Stimulated activated naive B cell treated with anti-CD40 and anti-IgM and Interleukin-4, amounts not matched to agents 10 μg/mL and 1 μg/mL and 100 μg/mL, for 72 hours (primary cell): ENCODE measurements around the gene GPR25.

Experiments used
- ATAC-seq, 2 donors: fragments of 150-1000 bp; cut with Tn5 transposase; replicated peaks; 2 replicates each; pipeline ENCODE4 v1.10.0; 2021; ENCODE audit warnings: moderate library complexity in 1 of 2
- DNase-seq: peaks from one replicate; pipeline ENCODE4 v3.0.0; 2021
- H3K27ac Mint-ChIP-seq: one replicate; pipeline ENCODE4 v1.8.0; 2022; ENCODE audit warnings: mild to moderate bottlenecking, mixed read lengths
- H3K27me3 Mint-ChIP-seq, 2 donors: one replicate each; pipeline ENCODE4 v1.8.0; 2022; ENCODE audit warnings: mixed read lengths in 2 of 2
- H3K36me3 Mint-ChIP-seq, 2 donors: one replicate each; pipeline ENCODE4 v1.8.0; 2022; ENCODE audit warnings: mixed read lengths in 2 of 2, mild to moderate bottlenecking in 1 of 2
- H3K4me1 Mint-ChIP-seq, 2 donors: one replicate each; pipeline ENCODE4 v1.8.0; 2022; ENCODE audit warnings: mixed read lengths in 2 of 2, mild to moderate bottlenecking in 1 of 2
- H3K4me3 Mint-ChIP-seq, 2 donors: one replicate each; pipeline ENCODE4 v1.8.0; 2022; ENCODE audit warnings: mild to moderate bottlenecking in 2 of 2, mixed read lengths in 2 of 2, moderate library complexity in 1 of 2
- H3K9me3 Mint-ChIP-seq, 2 donors: one replicate each; pipeline ENCODE4 v1.8.0; 2022; ENCODE audit warnings: mixed read lengths in 2 of 2, mild to moderate bottlenecking in 1 of 2

The GPR25 gene

DNA sequence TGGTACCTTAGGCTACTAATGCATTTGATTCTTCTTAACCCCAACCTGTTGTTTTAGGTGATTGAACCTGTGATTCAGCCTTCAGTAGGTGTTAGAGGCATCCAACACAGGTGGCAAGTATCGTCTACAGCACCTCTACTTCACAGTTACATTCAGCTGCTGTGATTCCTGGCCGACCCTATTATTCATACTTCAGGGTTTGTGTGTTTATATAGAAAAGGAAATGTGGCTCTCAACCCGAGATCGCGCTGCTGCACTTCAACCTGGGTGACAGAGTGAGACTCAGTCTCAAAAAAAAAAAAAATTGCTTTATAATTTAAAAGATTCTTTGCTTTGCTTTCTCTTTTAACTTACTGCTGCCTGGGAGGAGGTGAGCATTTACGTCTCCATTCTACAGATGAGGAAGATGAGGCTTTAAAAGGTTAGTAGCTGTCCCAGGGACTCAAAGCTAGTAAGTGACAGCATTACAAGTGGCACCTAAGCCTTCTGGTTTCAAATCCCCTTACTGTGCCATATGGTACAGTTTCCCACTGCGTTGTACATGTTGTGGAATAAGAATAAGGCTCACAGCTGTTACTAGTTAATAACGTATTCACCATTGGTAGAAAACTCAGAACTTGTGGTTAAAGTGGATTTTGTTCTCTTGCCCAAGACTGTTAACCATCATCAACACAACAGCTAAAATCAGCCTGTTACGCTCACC is 9.9 kb upstream of the GPR25 start:
- no peak overlapping the region for H3K4me3 Mint-ChIP-seq
- H3K9me3 Mint-ChIP-seq = no peaks in the 10 kb centered on the region
- peaks cover 0 to 7% of the 10 kb centered on the region in 2 donors for H3K27me3 Mint-ChIP-seq
- H3K4me1 Mint-ChIP-seq = peaks cover 18 to 20% of the 10 kb centered on the region in 2 donors
- no peak for ATAC-seq
- no peak overlapping the region for H3K27ac Mint-ChIP-seq
- DNase-seq = no peak
- no peaks in the 10 kb centered on the region for H3K36me3 Mint-ChIP-seq

DNA sequence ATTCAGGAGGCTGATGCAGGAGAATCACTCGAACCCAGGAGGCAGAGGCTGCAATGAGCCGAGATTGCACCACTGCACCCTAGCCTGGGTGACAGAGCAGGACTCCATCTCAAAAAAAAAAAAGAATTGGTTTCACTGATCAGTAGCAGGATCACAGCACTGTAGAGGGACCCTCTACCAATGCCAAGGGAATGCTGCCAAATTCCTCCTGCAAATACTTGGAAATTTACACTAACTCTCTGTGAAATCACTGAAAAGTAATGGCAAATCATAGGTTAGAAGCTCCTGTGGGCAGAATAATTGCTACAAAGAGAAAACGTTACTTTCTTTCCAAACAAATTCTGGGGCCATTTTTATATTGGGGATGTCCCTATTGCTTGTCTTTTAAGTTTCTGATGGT is 6.7 kb upstream of the GPR25 start:
- peaks cover 27 to 29% of the 10 kb centered on the region in 2 donors for H3K4me1 Mint-ChIP-seq

DNA sequence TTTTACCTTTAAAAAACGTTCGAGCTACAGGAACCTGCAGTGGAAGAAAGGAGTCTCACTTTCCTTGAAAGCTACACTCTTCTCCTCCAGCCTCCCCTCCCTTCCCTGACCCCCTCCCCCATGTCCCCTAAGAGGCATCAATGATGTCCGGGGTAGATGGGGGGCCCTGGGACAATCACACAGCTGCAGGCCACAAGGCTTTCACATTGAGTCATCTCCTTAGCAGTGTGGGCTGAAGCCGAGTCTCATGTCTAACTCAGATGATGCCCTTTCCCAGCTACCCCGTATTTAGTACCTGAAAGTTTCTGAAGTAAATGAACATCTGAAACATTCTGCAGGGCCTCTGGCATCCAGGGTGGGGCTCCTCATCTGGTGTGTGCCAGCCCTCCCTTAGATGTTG is 6.3 kb upstream of the GPR25 start:
- Mint-ChIP-seq H3K27me3 (peaks cover 0 to 17% of the 10 kb centered on the region in 2 donors), H3K4me3 (no peak overlapping the region), H3K36me3 (no peaks in the 10 kb centered on the region), H3K27ac (no peak overlapping the region), H3K4me1 (peaks cover 27 to 29% of the 10 kb centered on the region in 2 donors), H3K9me3 (no peaks in the 10 kb centered on the region)
- peak; percentile 71 for DNase-seq
- peak; percentile 88 to 91 for ATAC-seq

More for the DNA sequence above, 6.7 kb upstream of the GPR25 start:
- no peaks in the 10 kb centered on the region for H3K36me3 Mint-ChIP-seq
- no peak overlapping the region for H3K27ac Mint-ChIP-seq
- ATAC-seq = no peak
- DNase-seq = no peak
- H3K27me3 Mint-ChIP-seq = peaks cover 0 to 13% of the 10 kb centered on the region in 2 donors
- no peaks in the 10 kb centered on the region for H3K9me3 Mint-ChIP-seq
- no peak overlapping the region for H3K4me3 Mint-ChIP-seq

DNA sequence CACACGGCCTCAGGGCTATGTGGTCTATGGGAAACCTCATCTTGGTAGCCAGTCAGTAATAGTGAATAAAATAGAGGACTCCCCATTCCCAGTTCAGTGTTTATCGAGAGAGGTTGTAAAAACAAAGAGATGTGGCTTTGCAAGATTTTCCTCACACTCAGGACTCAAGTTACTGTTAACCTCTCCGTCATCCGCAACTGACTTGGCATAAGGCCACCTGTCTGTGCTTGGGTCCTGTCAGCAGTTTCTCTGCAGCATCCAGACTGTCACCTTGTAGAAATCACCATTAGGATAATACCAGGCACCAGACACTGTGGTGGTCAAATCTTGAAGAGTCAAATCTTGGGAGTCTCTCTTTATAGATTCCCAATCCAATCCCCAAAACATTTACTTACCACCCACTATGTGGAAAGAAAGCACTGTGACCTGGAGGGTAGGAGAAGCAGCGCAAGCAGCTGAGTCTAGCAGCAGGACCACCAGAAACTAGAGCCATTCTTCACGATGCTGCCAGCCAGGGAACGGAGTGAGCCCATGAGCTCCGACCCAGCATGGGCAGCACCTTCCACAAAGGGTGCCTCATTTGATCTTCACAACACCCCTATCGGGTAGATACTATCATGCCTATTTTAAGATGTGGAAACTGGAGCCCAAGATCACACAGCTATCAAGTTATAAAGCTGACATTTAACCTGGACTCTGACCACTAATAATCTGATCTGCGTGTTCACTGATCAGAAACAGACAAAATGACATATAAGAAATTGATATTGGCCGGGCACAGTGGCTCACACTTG is 5.6 kb upstream of the GPR25 start:
- ATAC-seq (no peak), DNase-seq (no peak)
- peaks cover 24 to 25% of the 10 kb centered on the region in 2 donors for H3K4me1 Mint-ChIP-seq
- no peak overlapping the region for H3K4me3 Mint-ChIP-seq
- peaks cover 5 to 24% of the 10 kb centered on the region in 2 donors for H3K27me3 Mint-ChIP-seq
- H3K9me3 Mint-ChIP-seq = no peaks in the 10 kb centered on the region
- H3K27ac Mint-ChIP-seq = no peak overlapping the region
- H3K36me3 Mint-ChIP-seq = no peaks in the 10 kb centered on the region

DNA sequence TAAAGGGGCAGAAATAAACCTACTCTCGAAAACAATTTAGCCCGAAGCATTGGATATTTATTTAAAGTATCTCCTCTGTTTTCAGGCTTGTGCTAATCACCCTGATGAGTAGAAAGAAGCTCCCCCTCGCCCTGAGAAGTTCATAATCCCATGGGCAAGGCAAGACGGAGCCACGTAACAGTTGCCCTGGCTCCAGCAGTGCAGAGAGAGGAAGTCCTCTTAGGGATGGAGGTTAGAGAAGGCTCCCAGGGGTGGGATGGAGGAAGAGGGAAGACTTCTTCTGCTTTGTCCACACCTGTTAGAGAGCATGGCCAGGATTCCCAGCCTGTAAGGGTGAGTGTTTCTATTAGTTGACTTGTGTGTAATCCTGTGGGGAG is 3.4 kb upstream of the GPR25 start:
- ATAC-seq (no peak), DNase-seq (no peak)
- no peaks in the 10 kb centered on the region for H3K36me3 Mint-ChIP-seq
- H3K9me3 Mint-ChIP-seq = no peaks in the 10 kb centered on the region
- peak overlapping the region in 1 of 2 donors; percentile 20 for H3K4me3 Mint-ChIP-seq
- peaks cover 17 to 38% of the 10 kb centered on the region in 2 donors for H3K27me3 Mint-ChIP-seq
- peaks cover 25 to 31% of the 10 kb centered on the region in 2 donors for H3K4me1 Mint-ChIP-seq
- peak overlapping the region; percentile 72 for H3K27ac Mint-ChIP-seq

DNA sequence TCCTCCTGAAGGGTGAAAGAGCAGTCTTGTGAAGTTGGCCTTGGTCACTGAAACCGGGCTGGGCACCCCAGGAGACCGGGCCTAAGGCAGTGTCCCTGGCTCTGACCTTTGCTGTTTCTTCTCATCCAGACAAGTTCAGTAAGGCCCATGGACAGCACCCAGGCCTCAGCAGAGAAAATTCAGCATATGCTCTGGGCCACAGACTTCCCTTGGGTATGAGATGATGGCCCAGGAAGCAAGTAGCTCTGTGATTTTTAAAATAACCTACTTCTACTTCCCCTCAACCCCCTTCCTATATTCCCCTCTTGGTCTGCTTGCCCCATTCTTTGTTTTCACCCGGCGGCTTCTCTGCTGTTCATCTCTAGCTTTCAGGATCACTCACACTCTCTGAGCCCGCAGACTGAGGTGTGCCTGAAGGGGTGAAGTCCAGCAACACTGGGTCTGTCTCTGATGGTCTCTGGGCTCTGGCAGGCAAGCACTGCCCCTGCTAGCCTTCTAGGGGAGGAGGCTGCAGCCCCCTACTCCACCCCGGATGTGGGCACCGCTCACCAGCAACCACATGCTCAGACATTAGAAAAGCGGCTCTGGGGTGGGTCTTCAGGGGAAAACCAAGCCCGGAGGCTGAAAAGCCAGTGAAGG is 2.9 kb upstream of the GPR25 start:
- Mint-ChIP-seq H3K36me3 (no peaks in the 10 kb centered on the region), H3K4me1 (peaks cover 27 to 30% of the 10 kb centered on the region in 2 donors), H3K9me3 (no peaks in the 10 kb centered on the region), H3K27me3 (peaks cover 22 to 43% of the 10 kb centered on the region in 2 donors), H3K27ac (peak overlapping the region; percentile 1), H3K4me3 (peak overlapping the region in 1 of 2 donors; percentile 4)
- ATAC-seq = peak; percentile 60 to 62
- DNase-seq = no peak

DNA sequence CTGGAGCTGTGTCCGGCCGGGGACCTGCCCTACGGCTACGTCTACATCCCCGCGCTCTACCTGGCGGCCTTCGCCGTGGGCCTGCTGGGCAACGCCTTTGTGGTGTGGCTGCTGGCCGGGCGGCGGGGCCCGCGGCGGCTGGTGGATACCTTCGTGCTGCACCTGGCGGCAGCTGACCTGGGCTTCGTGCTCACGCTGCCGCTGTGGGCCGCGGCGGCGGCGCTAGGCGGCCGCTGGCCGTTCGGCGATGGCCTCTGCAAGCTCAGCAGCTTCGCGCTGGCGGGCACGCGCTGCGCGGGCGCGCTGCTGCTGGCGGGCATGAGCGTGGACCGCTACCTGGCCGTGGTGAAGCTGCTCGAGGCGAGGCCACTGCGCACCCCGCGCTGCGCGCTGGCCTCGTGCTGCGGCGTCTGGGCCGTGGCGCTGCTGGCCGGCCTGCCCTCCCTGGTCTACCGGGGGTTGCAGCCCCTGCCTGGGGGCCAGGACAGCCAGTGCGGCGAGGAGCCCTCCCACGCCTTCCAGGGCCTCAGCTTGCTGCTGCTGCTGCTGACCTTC is 412 bp downstream of the GPR25 start:
- H3K36me3 Mint-ChIP-seq = no peaks in the 10 kb centered on the region
- ATAC-seq (no peak), DNase-seq (no peak)
- no peak overlapping the region for H3K4me3 Mint-ChIP-seq
- H3K4me1 Mint-ChIP-seq = peaks cover 14 to 22% of the 10 kb centered on the region in 2 donors
- no peak overlapping the region for H3K27ac Mint-ChIP-seq
- no peaks in the 10 kb centered on the region for H3K9me3 Mint-ChIP-seq
- peaks cover 42 to 52% of the 10 kb centered on the region in 2 donors for H3K27me3 Mint-ChIP-seq

DNA sequence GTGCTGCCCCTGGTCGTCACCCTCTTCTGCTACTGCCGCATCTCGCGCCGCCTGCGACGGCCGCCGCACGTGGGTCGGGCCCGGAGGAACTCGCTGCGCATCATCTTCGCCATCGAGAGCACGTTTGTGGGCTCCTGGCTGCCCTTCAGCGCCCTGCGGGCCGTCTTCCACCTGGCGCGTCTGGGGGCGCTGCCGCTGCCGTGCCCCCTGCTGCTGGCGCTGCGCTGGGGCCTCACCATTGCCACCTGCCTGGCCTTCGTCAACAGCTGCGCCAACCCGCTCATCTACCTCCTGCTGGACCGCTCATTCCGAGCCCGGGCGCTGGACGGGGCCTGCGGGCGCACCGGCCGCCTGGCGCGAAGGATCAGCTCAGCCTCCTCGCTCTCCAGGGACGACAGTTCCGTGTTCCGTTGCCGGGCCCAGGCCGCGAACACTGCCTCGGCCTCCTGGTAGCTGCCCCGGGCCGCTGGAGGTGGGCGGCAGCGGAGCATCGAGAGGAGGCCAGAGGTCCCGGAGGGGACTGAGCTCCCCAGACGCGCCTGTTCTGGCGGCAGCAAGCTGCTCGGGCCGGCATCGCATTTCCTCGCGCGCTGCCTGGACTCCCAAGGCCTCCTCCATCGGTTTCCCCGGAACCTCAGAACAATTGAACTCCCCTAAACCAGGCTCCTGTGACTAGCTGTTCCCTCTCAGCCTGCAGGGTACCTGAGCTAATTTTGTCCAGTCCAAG is 1.1 kb downstream of the GPR25 start:
- Mint-ChIP-seq H3K9me3 (no peaks in the 10 kb centered on the region), H3K36me3 (no peaks in the 10 kb centered on the region), H3K27me3 (peaks cover 47 to 52% of the 10 kb centered on the region in 2 donors), H3K4me3 (peak overlapping the region; percentile 67 to 74), H3K27ac (peak overlapping the region; percentile 74), H3K4me1 (peaks cover 16 to 26% of the 10 kb centered on the region in 2 donors)
- DNase-seq (no peak), ATAC-seq (peak in 1 of 2 donors; percentile 8)

DNA sequence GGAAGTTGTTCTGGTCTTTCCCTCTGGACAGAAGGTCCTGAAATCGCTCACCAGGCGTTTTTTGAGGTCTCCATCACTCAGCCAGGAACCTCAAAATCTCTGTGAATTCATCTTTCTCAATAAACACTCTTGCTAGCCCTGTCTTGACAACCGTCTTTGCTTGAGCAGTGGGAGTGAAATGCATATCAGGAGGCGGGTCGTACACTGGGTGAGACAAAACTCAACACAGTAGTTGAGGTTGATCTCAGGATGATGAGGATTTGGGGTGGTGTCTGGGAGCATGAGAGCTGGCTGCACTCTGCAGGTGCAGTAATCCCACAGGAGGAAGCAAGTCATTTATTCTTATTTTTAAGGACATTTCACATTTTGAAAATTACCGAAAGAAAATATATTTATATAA is 1.9 kb downstream of the GPR25 start:
- H3K36me3 Mint-ChIP-seq = no peaks in the 10 kb centered on the region
- H3K27me3 Mint-ChIP-seq = peaks cover 47 to 52% of the 10 kb centered on the region in 2 donors
- DNase-seq (no peak), ATAC-seq (no peak)
- H3K9me3 Mint-ChIP-seq = no peaks in the 10 kb centered on the region
- H3K4me1 Mint-ChIP-seq = peaks cover 12 to 21% of the 10 kb centered on the region in 2 donors
- peak overlapping the region in 1 of 2 donors; percentile 4 for H3K4me3 Mint-ChIP-seq
- peak overlapping the region; percentile 32 for H3K27ac Mint-ChIP-seq

DNA sequence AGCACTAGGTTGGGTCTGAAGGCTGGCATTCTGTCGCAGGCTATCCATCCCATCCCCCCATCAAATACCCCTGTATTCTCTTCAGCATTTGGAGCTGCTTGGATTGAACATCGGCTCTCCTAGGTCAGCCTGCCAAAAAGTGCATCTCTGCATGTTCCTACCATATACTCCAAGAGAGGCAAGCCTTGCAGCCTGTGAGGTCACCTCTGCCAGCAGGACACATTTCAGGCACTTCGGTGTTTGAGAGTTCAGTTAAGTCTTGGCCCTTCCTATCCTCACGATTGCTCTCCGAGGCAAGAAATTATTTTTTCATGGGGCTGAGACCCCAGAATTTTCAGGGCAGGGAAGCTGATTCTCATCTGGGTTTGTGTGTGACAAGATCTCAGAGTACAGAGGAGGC is 2.6 kb downstream of the GPR25 start:
- H3K4me1 Mint-ChIP-seq = peaks cover 9 to 15% of the 10 kb centered on the region in 2 donors
- H3K36me3 Mint-ChIP-seq = no peaks in the 10 kb centered on the region
- no peak overlapping the region for H3K4me3 Mint-ChIP-seq
- H3K27me3 Mint-ChIP-seq = peaks cover 47 to 52% of the 10 kb centered on the region in 2 donors
- no peaks in the 10 kb centered on the region for H3K9me3 Mint-ChIP-seq
- H3K27ac Mint-ChIP-seq = no peak overlapping the region
- ATAC-seq = no peak
- DNase-seq = no peak

DNA sequence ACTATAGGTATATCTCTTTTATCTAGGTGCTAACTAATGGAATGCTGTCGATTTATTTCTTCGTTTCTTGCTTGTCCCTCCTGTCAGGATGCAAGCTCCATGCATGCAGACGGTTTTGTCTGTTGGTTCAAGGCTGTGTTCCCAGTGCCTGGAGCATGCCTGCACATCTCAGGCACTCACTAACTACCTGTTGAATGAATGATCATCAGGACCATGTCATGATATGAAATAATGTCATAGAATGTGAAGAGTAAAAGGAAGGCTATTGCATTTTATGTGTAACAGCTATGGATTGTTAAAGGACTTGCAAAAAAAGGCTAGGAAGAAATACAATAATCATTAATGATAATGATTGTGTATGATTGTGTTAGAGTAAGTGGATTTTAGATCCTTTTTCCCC is 4.2 kb downstream of the GPR25 start:
- ATAC-seq = no peak
- Mint-ChIP-seq H3K27ac (no peak overlapping the region), H3K9me3 (no peaks in the 10 kb centered on the region), H3K4me1 (peaks cover 9 to 15% of the 10 kb centered on the region in 2 donors), H3K27me3 (peaks cover 44 to 45% of the 10 kb centered on the region in 2 donors), H3K36me3 (no peaks in the 10 kb centered on the region), H3K4me3 (no peak overlapping the region)
- no peak for DNase-seq

DNA sequence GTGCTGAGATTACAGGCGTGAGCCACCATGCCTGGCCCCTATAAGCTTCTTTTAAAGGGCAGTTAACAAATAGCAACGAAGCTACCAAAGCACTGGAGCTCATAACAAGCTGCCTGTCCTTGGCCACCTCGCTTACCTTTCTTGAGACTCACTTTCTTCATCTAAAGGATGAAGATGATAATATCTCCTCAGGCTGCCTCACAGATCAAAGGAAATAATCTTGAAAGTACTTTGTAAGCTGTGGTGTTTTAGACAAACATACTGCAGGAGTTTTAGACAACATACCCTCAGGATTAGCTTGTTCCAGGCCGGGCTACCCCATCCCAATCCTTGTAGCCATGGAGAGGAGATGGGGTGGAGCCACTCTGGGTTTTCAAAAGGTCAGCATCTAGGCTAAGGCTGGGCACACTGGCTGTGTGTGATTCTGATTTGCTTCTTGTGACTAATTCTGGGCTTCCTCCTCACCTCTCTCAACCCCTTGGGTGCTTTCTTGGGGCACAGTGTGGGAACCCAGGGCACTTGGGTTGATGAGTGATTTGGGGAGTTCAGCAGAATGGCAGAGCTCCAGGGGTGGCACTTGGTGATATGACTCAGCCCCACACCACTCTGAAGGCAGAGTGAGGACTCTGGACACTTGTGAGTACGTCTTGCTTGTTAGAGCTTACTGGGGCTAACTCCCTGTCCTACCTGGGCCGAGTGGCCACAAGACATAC is 5.2 kb downstream of the GPR25 start:
- Mint-ChIP-seq H3K27me3 (peaks cover 39 to 40% of the 10 kb centered on the region in 2 donors), H3K36me3 (no peaks in the 10 kb centered on the region), H3K9me3 (no peaks in the 10 kb centered on the region), H3K4me1 (peaks cover 9 to 15% of the 10 kb centered on the region in 2 donors), H3K27ac (peak overlapping the region; percentile 45), H3K4me3 (peak overlapping the region in 1 of 2 donors; percentile 32)
- DNase-seq (peak; percentile 49), ATAC-seq (peak; percentile 87 to 93)

DNA sequence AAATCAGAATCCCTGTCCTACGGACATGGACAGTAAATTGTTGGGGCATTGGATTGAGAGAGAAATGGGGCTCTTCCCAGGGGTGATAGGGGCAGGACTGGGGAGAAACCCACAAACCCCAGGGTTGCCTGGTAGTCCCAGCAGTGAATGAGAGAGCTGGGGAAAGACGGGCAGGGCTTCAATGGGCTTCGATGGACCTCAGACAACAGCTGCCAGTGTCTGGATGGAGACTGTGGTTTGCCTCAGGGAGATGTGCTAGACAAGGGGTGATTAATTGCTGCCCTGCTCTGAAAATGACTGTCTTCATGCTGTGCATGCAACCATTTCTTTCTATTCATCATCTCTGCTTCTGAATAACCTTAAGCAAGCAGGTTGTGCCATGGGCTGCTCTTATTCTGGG is 7.4 kb downstream of the GPR25 start:
- ATAC-seq = peak; percentile 47 to 62
- H3K27me3 Mint-ChIP-seq = peaks cover 21 to 22% of the 10 kb centered on the region in 2 donors
- H3K4me1 Mint-ChIP-seq = peaks cover 3 to 7% of the 10 kb centered on the region in 2 donors

More for the DNA sequence above, 7.4 kb downstream of the GPR25 start:
- Mint-ChIP-seq H3K4me3 (no peak overlapping the region), H3K9me3 (no peaks in the 10 kb centered on the region), H3K36me3 (no peaks in the 10 kb centered on the region), H3K27ac (no peak overlapping the region)
- no peak for DNase-seq
